PC-3 (cell line): ENCODE results near the gene FANCE.

Source experiments
- EZH2 ChIP-seq: fragments of 300-600 bp; sonication (generic); IDR thresholded peaks from one replicate; pipeline ENCODE4 v1.6.1; 2017; ENCODE audit warnings: antibody characterized with exemption, mild to moderate bottlenecking, low read length; ENCODE audit not compliant: unreplicated experiment
- EZH2phosphoT487 ChIP-seq: fragments of 300-600 bp; sonication (generic); IDR thresholded peaks from 2 replicates; pipeline ENCODE4 v1.6.1; 2018; ENCODE audit warnings: mild to moderate bottlenecking, antibody characterized with exemption, low read length, borderline replicate concordance
- TF ChIP-seq, protein P1 (sequence below): fragments of 300-600 bp; sonication (generic); conservative IDR thresholded peaks from 2 replicates; pipeline ENCODE4 v1.5.1; 2017; ENCODE audit warnings: antibody characterized with exemption, low read depth, mild to moderate bottlenecking, low read length

DNA sequence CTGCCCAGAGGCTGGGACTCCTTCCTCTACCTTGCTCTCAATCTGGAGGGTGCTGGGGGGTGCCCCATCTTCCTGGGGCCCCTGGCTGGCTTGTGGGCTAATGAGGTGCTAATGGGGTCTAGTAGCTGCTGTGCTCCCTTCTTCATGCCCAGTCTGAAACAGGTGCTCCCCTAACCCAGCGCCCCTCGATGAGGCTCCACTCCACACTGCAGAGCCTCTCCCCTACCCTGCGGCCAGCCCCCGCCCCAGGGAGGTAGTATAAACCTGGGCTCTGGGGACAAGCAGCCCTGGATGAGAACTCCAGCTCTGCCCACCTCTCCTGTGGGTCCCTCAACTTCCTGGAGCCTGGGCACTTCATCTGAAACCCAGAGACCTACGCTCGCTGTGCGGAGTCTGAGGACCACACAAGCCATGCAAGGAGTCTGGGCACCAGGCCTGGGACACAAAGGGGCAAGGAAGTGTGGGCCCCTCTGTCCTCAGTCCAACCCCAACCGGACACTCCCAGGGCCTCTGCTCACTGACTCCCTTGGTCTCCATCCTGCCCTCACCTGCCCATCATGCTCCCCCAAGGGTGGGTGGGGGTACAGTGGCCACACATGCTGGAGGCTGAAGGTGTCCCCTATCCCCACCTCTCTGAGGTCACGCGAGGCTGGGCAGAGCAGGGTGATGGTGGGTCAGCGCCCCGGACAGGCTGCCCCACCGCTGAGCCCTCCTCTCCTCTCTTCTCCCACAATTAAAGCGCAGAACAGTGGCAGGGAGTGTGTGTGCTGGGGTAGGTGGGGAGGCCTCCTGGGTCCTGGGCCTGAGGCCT is 22.2 kb downstream of the FANCE start:
- TF ChIP-seq, protein P1, sequence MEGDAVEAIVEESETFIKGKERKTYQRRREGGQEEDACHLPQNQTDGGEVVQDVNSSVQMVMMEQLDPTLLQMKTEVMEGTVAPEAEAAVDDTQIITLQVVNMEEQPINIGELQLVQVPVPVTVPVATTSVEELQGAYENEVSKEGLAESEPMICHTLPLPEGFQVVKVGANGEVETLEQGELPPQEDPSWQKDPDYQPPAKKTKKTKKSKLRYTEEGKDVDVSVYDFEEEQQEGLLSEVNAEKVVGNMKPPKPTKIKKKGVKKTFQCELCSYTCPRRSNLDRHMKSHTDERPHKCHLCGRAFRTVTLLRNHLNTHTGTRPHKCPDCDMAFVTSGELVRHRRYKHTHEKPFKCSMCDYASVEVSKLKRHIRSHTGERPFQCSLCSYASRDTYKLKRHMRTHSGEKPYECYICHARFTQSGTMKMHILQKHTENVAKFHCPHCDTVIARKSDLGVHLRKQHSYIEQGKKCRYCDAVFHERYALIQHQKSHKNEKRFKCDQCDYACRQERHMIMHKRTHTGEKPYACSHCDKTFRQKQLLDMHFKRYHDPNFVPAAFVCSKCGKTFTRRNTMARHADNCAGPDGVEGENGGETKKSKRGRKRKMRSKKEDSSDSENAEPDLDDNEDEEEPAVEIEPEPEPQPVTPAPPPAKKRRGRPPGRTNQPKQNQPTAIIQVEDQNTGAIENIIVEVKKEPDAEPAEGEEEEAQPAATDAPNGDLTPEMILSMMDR = no peak
- TF ChIP-seq EZH2 (no peak), EZH2phosphoT487 (no peak)
